Measurements from ENCODE around the gene ZDHHC3.
"Not testable (repeated sequence)": the region's sequence is repeated elsewhere in the genome, so short reads cannot be mapped to it uniquely, and the experiment has no call there.

ZDHHC3 gene

DNA sequence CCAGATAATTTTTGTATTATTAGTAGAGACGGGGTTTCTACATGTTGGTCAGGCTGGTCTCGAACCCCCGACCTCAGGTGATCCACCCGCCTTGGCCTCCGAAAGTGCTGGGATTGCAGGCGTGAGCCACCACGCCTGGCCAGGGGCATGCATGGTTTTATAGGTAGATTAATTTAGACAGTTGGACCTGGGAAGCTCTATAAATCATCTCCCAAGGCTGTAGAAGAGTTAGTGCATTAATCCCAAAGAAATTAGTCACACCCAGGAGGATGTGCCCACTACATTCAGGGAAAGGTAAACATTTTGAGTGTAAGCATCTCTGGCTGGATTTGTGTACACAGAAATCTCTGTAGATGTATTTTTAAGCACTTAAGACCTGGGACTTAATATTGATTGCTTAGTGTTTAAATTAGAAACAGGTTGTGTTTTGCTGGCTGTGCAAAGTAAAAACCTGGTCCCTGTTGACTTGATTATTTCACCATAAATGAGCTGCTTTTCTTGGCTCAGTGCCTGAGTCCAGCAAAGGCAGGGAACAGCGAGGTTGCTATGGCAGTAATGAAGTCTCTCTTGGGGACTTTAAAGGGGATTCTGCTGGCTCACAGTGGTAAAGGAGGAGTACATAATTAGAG, 19.3 kb upstream of the ZDHHC3 start:
- peak; percentile 16 to 85 (median 35) for DNase-seq

DNA sequence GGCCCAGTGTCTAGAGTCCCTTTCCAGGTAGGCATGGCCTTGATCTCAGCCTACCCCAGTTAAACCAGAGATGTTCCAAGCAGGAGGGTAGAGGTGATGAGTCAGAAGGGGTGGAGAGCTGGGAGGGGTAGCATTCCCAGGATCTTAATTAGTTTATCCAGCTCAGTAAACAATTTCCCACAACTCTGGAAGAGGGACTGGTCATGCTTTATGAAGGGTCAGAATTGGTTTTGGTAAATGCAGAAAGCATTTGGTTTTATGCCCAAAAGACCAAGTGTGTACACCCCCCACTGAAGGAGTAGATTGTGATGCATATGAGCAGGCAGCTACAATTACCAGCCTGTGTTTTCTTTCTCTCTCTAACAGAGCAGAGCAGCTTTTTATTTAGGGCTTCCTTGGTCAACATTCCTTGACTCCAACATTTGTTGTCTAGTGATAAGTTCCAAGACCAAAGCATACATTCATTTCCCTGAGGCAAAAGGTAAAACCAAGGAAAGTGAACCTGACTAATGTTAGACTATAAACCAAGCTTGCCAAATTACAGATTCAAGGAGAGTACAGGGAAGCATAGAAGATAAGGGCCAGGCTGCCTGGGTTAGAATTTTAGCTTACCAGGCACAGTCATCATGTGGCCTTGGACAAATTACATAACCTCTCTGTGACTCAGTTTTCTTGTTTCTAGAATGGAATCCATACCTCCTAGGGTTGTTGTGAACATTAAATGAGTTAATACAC, 17.7 kb upstream of the ZDHHC3 start:
- DNase-seq: no peak

DNA sequence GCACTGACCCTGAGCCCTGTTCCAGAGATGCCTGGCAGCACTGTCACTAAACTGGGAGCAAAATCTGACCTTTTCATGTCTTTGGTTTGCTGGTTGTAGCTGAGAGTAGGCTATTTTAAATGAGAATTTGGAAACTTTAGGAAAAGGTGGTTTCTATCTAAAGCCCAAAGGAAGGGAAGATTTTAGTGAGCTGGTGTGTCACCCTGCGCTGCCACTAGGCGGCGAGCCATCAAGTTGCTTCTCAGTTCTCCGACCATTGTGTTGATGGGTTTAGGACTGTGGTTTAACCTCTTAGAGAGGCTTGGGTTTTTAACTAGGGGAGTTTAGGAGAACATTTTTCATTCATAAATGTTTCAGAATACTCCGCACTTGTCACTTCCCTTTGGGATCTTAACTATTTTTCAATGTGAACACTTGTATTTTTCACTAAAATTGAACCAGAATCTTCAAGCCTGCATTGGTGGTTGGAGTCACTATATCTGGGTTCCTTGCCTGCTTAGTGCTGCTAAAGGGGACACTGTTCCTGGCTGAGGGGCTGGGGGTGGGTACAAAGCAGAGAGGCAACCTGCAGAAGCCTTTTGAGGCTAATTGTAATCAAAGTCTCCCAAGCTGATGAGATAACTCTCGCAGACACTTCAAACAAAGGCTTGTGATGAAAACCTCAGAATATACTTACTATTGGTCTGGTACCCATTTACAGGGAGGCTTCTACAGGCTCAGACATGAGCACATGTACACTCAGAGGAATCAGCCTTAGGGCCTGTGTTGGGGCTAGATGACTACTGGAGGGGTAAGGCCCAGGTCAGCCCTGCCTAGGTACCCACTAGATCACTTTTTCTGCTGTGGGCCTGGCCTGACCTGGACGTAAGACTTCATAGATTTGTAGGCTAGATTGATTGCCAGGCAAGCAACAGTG, 16.8 kb upstream of the ZDHHC3 start:
- no peak for DNase-seq

DNA sequence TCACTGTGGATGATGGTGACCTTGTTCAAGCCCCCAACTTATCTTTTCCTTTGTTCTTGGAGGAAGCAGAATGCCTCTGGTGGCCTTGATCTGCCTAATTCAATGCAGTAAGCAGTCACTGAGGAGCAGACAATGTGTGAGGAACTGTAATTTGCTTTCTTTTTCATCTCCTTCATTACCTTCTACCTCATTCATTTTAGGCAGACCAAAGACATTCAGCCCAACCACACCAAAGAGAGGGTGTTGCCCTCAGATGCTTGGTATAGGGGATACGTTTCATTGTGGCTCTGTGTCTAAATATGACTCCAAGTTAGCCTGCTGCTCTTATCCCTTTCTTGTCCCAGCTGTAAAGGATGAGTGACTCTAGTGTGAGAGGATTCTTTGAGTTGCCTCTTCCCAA, 15.4 kb upstream of the ZDHHC3 start:
- DNase-seq: no peak

DNA sequence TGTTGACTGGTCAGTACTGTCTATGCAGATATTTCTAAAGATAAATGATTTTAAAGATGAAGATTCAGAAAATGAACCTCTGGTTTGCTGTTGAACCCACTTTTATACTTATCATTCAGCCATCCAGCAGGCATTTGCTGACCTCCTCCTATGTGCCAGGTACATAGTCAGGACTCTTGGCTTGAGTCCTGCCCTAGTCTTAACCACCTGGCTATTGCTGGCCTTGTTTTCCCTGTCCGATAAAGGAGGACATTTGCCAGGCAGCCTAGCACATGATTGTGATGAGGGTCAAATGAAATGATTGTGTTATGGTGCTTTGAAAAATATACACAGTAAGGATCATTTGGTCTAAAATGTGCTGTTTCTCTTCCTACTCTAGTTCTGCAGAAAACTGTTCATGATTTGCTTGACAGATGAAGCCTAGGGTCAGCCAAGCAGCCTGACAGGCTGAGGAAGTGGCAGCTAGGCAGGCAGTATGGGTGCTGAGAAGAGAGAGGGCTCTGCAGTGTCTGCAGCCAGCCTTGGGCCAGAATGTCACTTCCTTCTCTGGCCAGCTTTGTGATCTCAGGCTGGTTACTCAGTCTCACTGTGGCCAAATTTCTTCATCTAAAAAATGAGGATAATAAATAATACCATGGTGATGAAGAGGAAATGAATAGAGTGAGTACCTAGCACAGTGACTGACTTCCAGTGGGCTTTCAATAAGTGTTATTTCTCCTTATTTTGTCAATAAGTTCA, 13.8 kb upstream of the ZDHHC3 start:
- no peak for DNase-seq

DNA sequence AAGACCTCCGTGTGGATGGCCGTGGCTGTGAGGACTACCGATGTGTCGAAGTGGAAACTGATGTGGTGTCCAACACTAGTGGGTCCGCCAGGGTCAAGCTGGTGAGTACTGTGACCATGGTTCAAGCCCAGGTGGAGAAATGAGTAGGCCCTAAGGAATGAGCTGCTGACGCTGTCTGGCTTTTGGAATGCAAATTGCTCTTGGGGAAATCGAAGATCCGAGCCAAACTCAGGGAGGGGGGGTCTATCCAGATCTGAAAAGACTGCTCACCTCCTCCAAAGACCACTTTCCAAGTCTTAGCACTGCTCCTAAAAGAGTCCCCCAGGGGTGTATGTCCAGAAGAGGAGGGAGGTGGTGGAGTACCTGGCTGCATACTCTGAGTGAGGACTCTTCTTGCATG, 13.2 kb upstream of the ZDHHC3 start:
- DNase-seq: no peak

DNA sequence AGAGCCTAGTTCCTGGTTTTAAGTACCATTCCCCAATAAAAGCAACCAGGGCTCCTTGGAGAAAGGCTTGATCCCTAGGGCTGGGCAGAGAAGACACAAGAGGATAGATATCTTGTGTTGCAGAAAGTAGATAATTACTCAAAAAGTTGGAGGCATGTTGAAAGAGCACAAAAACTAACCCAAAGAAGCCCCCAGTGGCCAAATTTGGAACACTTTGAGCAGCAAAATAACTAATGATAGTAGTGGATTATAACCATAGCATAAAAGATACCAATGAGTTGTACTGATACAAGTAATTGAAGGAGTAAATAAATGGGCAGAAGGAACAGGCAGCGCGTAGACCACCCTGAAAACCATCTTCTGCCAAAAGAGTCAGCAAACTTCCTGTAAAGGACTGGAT, 12.1 kb upstream of the ZDHHC3 start:
- no peak for DNase-seq

DNA sequence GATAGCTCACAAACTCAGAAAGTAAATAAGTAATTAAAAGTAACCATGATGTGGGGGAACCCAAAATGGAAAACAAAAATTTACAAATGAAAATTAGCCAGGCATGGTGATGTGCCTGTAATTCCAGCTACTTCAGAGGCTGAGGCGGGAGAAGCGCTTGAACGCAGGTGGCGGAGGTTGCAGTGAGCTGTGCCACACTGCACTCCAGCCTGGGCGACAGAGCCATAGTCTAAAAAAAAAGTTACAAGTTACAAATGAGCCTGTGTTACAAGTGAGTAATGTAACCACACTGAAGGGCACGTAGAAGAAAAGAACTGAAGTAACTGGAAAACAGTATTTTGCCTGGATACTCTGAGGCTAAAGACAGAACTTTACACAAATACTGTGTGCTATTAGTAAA, 11.4 kb upstream of the ZDHHC3 start:
- DNase-seq: no peak

DNA sequence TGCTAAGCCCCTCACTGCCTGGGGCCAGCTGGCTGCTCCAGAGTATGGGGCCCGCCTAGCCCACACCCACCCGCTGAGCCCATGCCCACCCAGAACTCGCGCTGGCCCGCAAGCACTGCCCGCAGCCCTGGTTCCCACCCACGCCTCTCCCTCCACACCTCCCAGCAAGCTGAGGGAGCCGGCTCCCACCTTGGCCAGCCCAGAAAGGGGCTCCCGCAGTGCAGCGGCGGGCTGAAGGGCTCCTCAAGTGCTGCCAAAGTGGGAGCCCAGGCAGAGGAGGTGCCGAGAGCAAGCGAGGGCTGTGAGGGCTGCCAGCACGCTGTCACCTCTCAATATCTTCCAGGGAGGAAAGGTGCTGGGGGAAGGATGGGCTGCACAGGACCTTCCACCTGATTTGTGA, 10.4 kb upstream of the ZDHHC3 start:
- DNase-seq: not testable (repeated sequence)

DNA sequence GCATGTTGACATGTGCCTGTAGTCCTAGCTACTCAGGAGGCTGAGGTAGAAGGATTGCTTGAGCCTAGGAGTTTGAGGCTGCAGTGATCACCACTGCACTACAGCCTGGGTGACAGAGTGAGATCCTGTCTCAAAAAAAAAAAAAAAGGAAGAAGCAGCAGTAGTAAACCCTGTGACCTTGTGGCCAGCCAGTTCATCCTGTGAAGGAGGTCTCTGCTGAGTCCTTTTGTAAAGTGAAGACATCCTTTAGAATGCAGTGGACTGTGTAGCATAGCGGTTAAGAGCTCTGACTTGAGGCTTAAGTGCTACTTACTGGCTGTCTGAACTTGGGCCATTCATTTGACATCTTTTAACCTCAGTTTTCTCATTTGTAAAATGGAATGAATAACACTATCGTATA, 8.4 kb upstream of the ZDHHC3 start:
- peak in 1 of 3 experiments; percentile 13 for DNase-seq

DNA sequence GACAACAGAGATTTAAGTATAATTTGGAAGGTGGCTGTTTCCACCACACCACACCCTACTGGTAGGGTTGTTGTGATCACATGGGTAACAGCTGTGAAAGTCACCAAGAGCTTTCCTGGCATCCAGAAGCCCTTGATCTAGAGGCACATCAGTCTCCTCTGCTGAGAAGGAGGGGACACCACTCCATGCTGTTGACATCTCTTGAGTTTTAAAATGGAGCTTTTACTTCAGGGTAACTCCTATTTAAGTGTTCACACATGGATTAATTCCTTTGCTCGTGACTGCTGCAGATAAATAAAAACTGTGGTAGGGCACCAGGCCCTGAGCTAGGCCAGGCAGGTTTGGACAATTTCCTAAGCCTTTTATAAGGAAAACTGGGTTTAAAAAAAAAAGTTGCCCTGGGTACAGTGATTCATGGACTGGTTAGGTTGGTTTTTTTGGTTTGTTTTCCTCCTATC, 7.5 kb upstream of the ZDHHC3 start:
- DNase-seq: no peak

DNA sequence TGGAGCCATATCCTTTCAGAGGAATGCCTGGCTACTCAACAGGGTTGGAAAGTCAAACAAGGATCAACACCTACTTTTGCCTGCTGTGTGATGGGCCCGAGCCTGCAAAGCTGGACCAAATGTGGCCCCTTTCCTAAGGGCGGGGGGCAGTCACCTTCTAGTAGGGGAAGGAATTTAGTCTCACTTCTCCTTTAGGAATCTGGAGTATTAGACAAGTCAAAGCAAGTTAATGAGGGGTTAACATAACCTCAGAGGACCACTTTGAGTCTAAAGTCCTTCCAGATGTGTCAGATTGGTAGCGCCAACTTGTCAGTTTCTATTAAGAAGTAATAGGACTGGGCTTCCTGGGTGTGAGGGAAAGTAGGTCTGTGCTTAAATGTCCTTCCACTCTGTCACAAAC, 6.8 kb upstream of the ZDHHC3 start:
- DNase-seq: no peak

DNA sequence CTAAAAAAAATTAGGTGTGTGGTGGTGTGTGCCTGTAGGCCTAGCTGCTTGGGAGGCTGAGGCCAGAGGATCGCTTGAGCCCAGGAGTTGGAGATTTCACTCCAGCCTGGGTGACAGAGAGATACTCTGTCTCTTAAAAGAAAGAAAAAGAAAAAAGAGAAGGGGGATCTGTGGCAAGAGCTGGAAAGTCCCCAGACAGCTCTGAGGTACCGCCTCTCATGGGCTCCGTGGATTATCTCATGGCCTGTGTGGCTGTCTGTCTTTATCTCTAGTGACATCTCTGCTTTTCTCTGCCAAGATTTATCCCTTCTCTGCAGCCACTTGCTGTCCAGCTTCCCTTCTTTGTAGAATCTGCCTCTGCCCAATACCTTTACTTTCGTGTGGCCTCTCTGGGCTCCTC, 5.8 kb upstream of the ZDHHC3 start:
- DNase-seq: no peak

DNA sequence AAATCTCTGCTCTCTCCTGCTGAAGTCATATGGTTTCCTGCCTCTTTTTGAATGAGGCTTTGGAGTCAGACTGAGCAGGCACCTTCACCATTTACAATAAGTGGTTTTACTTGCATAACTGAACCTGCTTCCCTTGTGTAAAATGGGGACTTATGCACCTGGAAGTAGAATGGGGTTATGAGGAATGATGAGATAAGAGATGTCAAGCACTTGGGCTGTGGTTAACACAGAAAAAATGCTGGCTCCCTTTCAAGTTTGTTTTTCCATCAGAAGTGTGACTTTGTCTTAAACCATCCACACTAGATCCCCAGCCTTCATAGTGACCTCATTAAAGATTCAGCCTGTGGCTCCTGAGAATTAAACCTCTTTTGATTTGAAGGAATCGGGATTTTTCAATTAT, 5.2 kb upstream of the ZDHHC3 start:
- no peak for DNase-seq

DNA sequence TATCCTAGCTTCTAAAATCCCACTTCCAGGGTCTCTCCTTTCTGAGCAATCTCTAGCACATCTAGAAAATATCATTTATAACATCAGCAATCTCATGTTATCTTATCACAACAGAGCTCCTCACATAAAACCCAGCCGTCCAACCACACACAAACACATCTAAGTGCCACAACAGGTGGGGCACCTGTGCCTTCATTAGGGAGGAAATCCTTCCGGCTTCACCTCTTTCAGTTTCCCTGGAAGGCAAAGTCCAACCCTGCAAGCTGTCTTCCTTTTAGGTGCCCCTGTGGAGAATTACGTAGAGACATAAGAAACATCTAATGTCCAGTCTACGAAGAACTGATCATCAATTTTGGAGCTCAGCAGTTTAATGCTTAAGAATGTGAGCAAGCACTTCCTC, 1.6 kb downstream of the ZDHHC3 start:
- DNase-seq: no peak

DNA sequence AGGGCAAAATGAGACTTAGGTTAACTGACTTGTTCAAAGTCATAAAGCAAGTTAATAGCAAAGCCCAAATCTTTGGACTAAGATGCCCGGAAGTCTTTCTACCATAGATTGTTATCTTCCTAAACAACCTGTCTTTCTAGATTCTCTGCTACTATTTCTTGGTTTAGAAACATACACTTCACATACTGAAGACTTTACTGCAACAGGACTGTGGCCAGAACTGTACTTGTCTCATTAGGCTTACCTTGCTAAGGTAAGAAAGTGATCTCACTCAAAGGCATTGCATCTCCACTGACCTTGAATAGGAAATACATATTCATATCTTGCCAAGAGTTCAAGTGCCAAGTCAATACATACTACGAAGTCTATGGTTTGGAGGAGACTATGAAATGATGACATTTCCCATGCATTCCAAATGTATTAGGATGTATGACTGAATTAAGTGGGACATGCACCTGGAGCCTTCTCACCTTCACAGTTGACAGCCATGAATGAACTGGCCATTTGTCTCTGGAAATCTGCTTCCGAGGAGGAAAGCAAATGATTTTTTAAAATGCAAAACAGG, 5.0 kb downstream of the ZDHHC3 start:
- no peak for DNase-seq

DNA sequence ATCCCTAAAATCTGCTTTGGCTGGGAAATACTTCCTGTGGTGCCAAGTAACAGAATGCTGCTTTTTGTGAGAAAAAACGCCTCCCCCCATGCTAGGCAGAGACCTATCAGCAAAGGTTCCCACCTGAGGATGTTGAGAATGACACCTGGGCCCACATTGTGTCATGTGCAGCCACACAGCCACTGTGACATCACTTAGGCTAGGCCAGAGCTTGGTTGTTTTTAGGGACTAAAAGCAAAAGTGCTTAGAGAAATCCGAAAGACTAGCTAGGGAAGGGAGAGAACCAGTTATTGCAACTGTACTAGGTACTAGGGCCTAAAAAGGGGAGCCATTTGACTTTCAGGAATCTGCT, 6.2 kb downstream of the ZDHHC3 start:
- no peak for DNase-seq

DNA sequence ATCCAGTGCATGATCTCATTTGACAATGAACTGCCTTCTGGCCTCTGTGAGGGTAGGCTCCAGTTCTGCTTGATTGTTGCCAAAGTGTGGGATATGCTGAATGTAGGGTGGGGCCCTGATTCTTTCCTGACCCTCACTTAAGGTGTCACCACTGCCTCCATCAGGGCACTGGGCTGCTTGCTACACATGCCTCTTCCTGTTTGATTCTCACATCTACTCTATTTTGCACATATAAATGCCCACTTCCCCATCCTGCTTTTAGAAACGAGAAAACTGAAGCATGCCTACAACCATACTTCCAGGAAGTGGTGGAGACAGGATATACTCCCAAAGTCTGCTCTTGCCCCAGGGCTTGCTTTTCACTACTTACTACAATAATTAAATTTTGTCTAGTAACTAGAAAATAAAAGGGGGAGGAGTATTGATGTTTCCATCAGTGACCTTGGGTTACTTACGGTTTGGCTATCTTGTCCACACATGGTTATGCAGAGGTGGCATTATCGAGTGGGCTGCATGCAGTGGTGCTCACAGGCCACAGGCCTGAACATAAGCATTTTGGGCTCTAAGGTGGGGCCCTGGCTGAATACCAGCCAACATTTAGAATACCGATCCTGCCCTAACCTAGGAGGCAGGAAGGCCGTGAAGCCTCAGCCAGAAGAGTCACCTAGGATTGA, 6.7 kb downstream of the ZDHHC3 start:
- no peak for DNase-seq

DNA sequence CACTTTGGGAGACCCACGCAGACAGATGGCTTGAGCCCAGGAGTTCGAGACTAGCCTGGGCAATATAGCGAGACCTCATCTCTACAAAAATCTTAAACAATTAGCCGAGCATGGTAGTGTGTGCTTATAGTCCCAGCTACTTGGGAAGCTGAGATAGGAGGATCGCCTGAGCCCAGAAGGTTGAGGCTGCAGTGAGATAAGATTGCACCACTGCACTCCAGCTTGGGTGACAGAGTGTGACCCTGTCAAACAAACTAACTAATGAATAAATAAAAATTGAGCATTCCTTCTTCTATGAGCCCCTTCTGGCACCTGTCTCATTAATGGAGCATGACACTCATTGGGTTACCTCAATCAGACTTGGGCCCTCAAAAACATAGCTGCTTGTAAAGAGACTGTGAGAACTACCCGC, 7.5 kb downstream of the ZDHHC3 start:
- no peak for DNase-seq

DNA sequence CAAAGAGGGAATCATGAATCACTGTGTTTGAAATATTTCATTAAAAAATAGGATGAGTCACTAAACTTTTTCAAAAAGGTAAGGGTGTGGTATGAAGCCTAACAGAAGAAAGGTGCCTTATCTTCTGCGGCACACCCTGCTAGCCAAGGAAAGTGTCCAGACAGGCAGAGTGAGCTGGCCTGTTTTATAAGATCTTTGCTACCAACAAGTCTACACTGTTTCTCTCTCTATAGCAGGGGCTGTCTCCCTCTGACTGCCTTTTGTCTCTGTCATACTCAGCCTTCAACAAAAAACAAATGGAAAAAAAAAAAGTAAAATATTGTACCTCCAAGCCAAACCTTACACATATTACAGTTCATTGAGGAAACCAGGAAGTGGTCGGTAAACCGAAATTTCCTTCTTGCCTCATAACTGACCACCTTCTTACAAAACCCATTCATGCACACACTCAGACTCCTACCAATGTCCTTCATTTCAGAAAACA, 9.1 kb downstream of the ZDHHC3 start:
- DNase-seq: no peak

DNA sequence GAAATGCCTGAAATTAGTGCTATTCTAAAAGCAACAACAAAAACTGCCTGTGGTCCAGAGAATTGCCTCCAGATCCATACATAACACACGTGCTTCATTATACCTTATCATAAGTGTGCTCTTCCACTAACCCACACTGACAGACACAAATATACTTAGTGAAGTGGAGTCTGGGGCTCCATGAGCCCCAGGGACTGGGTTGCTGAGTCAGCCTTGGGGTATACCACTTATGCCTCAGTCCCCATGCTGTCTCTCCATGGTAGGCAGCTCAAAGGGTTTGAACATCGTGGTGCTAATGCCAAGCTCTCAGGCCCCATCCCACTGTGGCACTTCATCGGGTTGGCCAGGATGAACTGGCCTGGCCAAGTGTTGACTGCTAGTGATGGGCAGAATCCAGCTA, 10.8 kb downstream of the ZDHHC3 start:
- DNase-seq: no peak

All from NCI-H1417 (cell line).